NCI-H510A (cell line): ENCODE data around the gene CREB5.

ENCODE experiments used
- DNase-seq: peaks from one replicate; lab custom pipeline; 2025; lab: John Stamatoyannopoulos, UW

CREB5 gene

DNA sequence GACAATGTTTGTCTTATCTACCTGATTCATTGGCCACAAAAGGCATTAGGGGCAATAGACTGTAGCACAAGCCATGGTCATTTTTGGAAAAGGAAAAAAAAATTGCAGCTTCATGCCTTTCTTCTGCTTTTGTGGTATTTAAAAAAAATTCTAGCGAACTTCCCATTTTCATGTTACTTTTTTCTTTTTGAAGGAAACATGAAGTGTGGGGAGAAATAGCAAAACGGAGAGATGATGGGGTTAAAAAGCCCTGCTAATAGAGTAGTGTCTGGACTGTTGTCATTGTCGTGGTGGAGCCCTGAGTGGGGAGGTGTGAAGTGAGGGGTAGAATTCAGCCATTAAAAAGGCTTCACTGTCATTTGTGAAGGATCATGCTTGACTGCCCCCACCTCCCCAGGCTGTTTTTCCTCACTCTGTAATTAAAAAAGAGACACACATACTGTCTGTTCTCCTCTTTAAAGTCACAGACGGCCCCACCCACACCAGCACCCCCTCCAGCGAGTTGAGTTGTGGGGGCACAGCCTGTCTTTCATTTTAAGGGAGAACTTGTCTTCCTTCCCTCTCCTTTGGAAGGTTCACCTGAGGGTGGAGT is 272.4 kb downstream of the CREB5 start:
- DNase-seq = no peak

- DNase-seq = no peak
Measured at GRCh38 chr7:28685242-28685643, 272.9 kb downstream of the CREB5 start.

DNA sequence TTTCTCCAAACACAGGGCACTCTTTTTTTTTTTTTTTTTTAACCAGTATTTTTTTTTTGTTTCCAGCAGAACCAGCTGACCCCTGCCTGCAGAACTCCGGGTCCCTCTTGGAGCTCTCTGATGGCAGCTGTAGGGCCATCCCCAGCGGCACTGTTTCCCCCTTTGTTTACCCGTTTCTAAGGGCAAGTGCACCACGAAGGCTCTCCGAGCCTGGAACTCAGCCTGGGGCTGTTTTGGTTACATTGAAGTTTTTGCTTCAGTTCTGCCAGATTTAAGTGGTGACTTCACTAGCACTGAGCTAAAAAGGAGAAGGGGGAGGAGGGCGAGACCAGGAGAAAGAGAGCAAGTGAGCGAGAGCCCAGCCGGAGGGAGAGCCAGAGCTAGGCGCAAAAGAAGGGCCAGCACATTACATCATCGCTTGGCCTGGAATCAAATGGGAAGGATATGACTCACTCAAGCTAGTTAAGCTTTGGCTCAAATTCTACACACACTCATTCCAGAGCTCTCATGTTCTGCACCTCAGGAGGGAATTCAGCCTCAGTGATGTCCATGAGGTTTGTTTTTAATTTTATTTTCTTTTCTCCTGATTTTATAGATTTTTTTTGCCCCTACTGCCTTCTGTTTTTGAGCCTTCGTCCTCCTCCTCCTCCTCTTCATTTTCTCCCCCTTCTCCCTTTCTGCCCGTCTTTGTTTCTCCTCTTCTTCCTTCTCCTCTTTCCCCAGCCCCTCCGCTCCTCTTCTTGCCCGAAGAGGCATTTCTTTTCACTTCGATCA is 273.5 kb downstream of the CREB5 start:
- DNase-seq = peak; percentile 27

- no peak for DNase-seq
Measured at GRCh38 chr7:28686418-28686800, 274.1 kb downstream of the CREB5 start.

GRCh38 chr7:28687537-28687936 is 275.2 kb downstream of the CREB5 start:
- DNase-seq = no peak

DNA sequence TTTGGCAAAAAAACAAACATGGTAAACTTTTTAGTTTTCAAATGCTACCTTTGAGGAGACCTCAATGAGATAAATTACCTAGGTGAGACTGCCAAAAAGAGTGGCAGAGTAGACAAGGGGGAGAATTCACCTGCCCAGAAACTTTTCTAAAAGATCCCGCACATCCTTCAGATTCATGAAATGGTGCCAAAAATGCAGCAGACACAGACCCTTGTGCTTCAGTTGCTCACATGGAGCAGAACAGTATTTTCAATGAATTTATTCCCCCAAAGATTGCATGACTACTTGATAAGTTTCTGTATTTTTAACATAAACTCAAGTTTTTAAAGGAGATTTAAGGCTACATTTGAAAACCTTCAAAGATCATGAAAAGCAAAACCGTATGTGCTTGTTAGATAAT is 275.9 kb downstream of the CREB5 start:
- DNase-seq = no peak

DNA sequence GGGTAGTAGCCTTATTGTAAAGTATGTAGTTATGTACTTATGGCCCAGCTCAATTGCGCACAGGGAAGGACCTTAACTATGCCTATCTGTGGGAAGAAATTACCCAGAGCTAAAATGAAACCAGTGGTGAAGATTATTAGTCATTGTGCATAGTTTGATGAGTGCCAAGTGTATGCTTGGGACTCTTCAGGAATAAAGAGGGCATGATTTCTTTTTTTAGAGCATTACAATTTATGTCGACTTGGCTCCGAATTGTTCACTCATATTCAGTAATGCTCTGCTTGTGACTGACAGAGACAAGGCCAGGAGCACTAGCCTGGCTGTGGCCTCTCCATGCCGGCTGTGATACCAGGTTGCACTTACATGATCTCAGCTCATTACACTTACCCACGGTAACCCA is 276.3 kb downstream of the CREB5 start:
- DNase-seq = no peak

DNA sequence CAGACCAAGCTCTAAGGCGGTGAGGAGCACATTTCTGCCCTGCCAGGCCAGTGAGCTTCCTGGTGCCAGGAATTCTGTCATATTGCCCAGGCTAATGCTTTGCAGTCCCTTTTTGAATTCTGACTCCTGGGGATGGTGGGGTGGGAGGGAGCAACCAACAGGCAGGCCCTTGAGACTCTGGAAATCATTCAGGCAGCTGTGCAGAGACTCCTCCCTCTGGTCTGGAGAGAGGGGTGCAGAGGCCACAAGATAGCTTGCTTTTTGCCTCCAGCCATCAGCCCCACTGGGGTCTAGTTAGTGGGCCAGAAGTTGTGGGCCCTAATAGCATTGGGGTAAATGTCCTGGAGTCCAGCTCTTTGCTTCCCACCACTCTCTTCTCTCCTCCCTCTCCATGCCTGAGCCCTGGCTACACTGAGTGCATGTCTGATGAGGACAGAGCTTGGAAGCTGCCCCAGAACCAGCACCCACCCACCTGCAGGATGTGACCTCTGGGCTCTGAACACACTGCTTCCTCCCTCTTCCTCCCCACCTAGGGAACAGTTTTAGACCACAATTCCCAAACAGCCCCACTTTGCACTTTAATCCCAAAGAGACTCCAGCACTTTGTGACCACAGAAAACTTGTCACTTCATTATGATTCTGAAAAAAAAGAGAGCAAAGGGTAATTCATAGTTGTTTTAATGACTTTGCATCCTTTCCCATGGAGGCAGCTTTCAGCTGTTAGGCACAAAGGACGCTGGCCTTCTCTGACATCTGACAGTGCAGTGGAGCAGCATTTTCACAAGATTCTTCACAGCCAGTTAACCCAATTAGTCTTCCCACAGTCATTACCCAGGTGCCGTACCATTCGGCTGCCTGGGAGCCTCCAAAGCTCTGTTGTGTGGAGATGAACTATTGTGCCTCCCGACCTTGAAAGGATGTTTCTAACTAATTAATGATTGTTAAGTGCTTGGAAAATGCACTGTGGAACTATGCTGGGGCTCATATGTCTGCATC is 283.3 kb downstream of the CREB5 start:
- DNase-seq = no peak

DNA sequence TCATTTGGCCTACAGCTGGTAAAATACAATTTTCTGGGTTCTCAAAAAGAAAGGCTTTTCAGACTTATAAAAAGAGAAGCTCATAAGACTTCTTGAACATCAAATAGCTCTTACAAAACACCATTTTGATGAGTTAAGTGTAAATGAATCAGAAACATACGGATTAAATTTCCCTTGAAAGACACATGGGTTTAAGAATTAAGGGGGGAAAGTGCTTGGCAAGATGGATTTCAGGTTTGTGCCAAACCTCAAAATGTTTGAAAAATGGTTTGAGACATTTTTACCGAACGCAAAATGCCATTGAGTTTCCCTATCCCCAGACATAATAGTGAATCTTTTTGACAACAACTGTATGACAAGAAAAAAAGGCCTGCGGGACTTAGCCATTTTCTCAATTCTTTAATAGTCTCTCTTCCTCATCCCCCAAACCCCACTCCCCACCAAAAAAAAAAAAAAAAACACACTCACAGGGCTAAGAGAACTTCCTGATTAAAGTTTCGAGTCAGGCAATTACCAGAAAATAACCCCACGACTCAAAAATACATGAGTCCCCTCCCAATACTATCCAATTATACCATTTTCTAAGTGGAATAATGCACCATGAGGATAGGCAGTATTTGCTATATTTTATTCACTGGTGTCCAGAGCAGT is 285.7 kb downstream of the CREB5 start:
- no peak for DNase-seq

DNA sequence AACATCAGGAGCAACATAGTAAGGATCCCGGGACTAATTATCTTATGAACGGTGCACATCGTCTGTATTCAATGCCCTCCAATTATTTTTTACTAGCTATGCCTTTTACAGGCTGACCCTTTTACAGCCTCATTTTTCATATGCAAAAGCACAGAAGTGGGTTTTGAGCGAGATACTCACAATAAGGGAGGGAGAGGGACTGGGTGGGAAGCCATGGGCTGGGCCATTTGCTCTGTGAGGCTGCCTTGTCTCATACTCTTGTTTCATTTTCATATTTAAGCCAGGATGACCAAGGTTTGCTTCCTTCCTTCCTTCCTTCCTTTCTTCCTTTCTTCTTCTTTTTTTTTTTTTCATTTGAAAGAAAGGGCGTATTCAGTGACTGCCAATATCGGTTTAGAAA is 286.5 kb downstream of the CREB5 start:
- no peak for DNase-seq

DNA sequence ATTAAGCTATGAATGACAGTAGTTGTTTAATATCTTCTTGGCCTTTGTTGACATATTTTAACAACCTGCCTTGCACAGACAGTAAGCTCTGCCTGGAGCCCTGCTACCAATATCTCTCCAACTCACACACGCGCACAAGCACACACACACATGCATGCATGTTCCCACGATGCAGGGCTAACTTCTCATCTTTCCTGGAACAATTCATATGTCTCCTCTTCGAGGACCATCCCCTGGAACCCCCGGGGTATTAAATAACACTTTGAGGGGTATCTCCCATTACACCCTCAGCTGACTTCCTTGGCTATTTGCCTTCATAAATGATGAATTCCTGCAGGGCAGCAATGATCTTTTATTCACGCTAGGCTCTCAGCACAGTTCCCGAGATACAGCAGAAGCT is 287.8 kb downstream of the CREB5 start:
- DNase-seq = no peak

- no peak for DNase-seq
Measured at GRCh38 chr7:28700790-28701203, 288.5 kb downstream of the CREB5 start.

GRCh38 chr7:28701731-28702130 is 289.4 kb downstream of the CREB5 start:
- no peak for DNase-seq

DNA sequence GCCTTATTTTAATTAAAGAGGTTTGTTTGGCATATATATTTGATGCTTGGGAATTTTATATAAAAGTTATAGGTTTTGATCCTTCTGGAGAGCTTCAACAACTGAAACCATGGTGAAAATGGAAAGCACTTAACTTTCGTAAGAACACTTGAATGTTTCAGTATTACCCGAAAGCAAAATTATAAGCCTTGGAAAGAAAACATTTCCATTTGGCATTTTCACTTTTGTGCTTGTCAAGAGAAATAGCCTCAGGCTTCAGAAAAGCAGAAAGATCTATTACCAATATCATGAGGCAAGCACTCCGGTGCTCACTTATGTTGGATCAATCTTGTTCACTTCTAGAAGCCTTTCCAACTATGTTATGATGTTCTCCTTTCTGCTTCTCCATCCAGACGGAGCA is 289.9 kb downstream of the CREB5 start:
- DNase-seq = no peak

DNA sequence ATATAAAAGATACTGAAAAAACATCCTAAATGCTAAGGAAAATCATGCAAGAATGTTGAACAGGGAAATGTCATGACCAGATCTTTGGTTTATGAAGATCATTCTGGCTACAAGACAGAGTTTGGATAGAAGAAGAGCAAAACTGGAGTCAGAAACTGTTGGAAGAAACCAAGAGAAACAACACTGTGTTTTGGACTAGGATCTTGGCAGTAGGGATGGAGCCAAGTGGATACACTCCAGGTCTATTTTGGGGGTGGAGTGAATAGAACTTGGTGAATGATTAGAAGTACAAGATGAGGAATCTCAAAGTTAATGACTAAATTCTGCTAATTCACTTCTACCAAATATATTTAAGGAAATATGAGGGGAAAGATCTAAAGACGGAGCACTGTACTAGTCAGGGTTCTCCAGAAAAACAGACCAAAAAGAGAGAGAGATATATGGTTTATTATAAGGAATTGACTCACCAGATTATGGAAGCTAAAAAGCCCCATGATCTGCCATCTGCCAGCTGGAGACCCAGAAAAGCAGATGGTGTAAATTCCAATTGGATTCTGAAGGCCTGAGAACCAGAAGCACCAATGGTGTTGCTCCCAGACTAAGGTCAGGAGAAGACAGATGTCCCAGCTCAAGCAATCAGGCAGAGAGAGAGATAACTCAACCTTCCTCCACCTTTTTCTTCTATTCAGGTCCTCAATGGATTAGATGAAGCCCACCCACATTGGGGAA is 290.9 kb downstream of the CREB5 start:
- DNase-seq = no peak

DNA sequence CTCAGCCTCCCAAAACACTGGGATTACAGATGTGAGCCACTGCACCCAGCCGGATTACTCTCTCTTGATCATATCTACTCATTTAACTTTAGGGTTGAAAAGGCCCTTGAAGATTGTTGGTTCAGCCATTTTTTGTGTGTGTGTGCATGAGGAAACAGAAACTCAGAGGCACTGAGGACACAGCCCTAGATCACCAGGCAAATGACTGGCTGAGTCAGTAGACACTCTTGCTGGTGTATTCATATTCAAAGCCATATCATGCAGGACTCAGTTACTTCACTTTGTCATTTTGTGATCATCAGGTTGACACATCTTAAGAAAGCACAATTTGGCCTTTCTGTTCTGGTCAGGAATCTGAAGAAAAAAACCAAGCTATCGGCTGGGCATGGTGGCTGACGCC is 292.4 kb downstream of the CREB5 start:
- no peak for DNase-seq

- DNase-seq = no peak
Measured at GRCh38 chr7:28705350-28705749, 293.0 kb downstream of the CREB5 start.

- no peak for DNase-seq
Measured at GRCh38 chr7:28706584-28706983, 294.3 kb downstream of the CREB5 start.

GRCh38 chr7:28707291-28707690 is 295.0 kb downstream of the CREB5 start:
- DNase-seq = no peak

DNA sequence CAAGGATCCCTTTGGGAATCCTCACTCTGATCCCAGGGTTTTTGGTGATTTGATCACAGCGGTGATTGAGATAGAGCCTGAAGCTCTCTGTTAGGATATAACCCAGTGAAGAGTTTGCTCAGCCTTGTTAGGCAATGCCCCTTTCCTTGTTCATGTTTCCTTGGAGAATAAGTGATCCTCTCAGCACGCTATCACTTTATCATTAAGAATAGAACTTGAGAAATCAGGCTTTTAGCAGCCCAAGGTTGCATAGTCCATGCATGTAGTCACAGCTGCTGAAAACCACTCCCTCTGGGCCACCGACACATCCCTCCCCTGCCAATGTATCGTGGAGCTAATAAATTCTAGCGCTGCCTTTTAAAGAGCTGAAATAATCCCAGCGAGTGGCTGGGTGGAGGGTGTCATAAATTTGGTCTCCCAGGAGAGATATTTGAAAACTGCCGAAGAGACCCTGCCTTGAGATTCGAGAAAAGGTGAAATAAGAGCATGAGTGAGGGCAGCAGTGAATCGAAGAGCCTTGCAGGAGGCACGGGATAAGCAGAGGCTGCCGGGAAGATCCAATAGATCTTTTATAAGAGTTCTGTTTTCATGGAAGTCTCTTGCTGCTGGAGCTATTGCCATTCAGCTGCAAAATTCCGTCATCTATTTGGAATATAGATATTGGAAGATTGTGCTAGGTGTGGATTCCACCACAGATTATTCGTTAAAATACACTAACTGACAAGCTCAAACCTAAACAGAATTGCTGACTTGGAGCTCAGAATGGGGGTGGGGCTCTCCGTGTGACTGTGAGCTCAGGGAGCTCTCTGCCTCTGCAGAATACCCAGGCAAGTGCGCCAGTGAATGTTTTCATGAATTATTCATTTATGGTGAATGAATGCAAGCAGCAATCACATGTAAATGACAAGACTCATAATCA is 296.0 kb downstream of the CREB5 start:
- DNase-seq = no peak
